Measurements from ENCODE around the gene AKR1A1. TPM values are rescaled to one million over a fixed set of nuclear protein-coding genes. Genes with fewer than 3 reads are reported as not detected.
"Not testable (repeated sequence)": the region's sequence is repeated elsewhere in the genome, so short reads cannot be mapped to it uniquely, and the experiment has no call there.

Gene AKR1A1
- total RNA-seq, 2 donors from 2014 or later = 203 to 263 TPM

- Histone ChIP-seq H3K27ac (no peak overlapping the region), H3K36me3 (no peaks in the 10 kb centered on the region), H3K4me1 (peaks cover 16% of the 10 kb centered on the region), H3K4me3 (peak overlapping the region; percentile 74), H3K9ac (ENCODE audit: low read depth in 2 of 2, low read length in 2 of 2) (peak overlapping the region in 1 of 2 donors; percentile 98), H3K27me3 (no peaks in the 10 kb centered on the region), H3K9me3 (no peaks in the 10 kb centered on the region)
- intact Hi-C loops (cut with DNase I) = no loop called here
- no peak for TF ChIP-seq CTCF (IDR thresholded peaks at IDR 0.05)
- DNase-seq = no peak
Measured at GRCh38 chr1:45585496-45586075, 35.0 kb downstream of the AKR1A1 start.

GRCh38 chr1:45586769-45587168 lies 36.1 kb downstream of the AKR1A1 start:
- Histone ChIP-seq H3K4me1 (peaks cover 16% of the 10 kb centered on the region), H3K36me3 (peaks cover 2% of the 10 kb centered on the region), H3K9me3 (no peaks in the 10 kb centered on the region), H3K27ac (no peak overlapping the region), H3K9ac (ENCODE audit: low read depth in 2 of 2, low read length in 2 of 2) (no peak overlapping the region), H3K27me3 (no peaks in the 10 kb centered on the region), H3K4me3 (peak overlapping the region; percentile 5)
- no peak for DNase-seq
- TF ChIP-seq CTCF (IDR thresholded peaks at IDR 0.05) = no peak
- intact Hi-C loops (cut with DNase I) = no loop called here

GRCh38 chr1:45589861-45590260 lies 39.2 kb downstream of the AKR1A1 start:
- H3K36me3 ChIP-seq = peaks cover 5% of the 10 kb centered on the region
- H3K4me3 ChIP-seq = no peak overlapping the region
- no peak overlapping the region for H3K9ac ChIP-seq (ENCODE audit: low read depth in 2 of 2, low read length in 2 of 2)
- no peaks in the 10 kb centered on the region for H3K9me3 ChIP-seq
- H3K27ac ChIP-seq = no peak overlapping the region
- no peak for DNase-seq
- no peak for TF ChIP-seq CTCF (IDR thresholded peaks at IDR 0.05)
- H3K27me3 ChIP-seq = no peaks in the 10 kb centered on the region
- peaks cover 16% of the 10 kb centered on the region for H3K4me1 ChIP-seq
- intact Hi-C loops (cut with DNase I) = no loop called here

GRCh38 chr1:45594412-45594811 lies 43.8 kb downstream of the AKR1A1 start:
- intact Hi-C loops (cut with DNase I) = no loop called here
- TF ChIP-seq CTCF (IDR thresholded peaks at IDR 0.05) = no peak
- no peaks in the 10 kb centered on the region for H3K4me1 ChIP-seq
- H3K27ac ChIP-seq = no peak overlapping the region
- no peaks in the 10 kb centered on the region for H3K9me3 ChIP-seq
- no peak overlapping the region for H3K4me3 ChIP-seq
- H3K36me3 ChIP-seq = peaks cover 5% of the 10 kb centered on the region
- no peak for DNase-seq
- H3K27me3 ChIP-seq = no peaks in the 10 kb centered on the region
- no peak overlapping the region for H3K9ac ChIP-seq (ENCODE audit: low read depth in 2 of 2, low read length in 2 of 2)

GRCh38 chr1:45596765-45597164 lies 46.1 kb downstream of the AKR1A1 start:
- H3K27me3 ChIP-seq, H3K27ac ChIP-seq: not testable (repeated sequence)

GRCh38 chr1:45604239-45604638 lies 53.6 kb downstream of the AKR1A1 start:
- no peak for TF ChIP-seq CTCF (IDR thresholded peaks at IDR 0.05)
- no peaks in the 10 kb centered on the region for H3K4me1 ChIP-seq
- DNase-seq = no peak
- intact Hi-C loops (cut with DNase I) = no loop called here
- no peak overlapping the region for H3K4me3 ChIP-seq
- no peak overlapping the region for H3K9ac ChIP-seq (ENCODE audit: low read depth in 2 of 2, low read length in 2 of 2)
- H3K36me3 ChIP-seq = peaks cover 7% of the 10 kb centered on the region
- no peak overlapping the region for H3K27ac ChIP-seq
- H3K27me3 ChIP-seq = no peaks in the 10 kb centered on the region
- H3K9me3 ChIP-seq = no peaks in the 10 kb centered on the region

More at GRCh38 chr1:45596765-45597164, 46.1 kb downstream of the AKR1A1 start:
- intact Hi-C loops (cut with DNase I); DNase-seq; H3K9me3 ChIP-seq; H3K4me1 ChIP-seq; H3K9ac ChIP-seq (ENCODE audit: low read depth in 2 of 2, low read length in 2 of 2); H3K4me3 ChIP-seq; H3K36me3 ChIP-seq: not testable (repeated sequence)
